Measurements from ENCODE around the gene AADACL2. TPM values are rescaled to one million over a fixed set of nuclear protein-coding genes. Genes with fewer than 3 reads are reported as not detected.
A peak's percentile ranks its signal among the peaks of the same experiment; 100 is the strongest.

Gene AADACL2
- total and polyA plus RNA-seq, 9 of the 15 experiments (the other 6 are each of a cell fraction or from before 2014, with no cell fraction given): not detected

- TF ChIP-seq, protein P1, sequence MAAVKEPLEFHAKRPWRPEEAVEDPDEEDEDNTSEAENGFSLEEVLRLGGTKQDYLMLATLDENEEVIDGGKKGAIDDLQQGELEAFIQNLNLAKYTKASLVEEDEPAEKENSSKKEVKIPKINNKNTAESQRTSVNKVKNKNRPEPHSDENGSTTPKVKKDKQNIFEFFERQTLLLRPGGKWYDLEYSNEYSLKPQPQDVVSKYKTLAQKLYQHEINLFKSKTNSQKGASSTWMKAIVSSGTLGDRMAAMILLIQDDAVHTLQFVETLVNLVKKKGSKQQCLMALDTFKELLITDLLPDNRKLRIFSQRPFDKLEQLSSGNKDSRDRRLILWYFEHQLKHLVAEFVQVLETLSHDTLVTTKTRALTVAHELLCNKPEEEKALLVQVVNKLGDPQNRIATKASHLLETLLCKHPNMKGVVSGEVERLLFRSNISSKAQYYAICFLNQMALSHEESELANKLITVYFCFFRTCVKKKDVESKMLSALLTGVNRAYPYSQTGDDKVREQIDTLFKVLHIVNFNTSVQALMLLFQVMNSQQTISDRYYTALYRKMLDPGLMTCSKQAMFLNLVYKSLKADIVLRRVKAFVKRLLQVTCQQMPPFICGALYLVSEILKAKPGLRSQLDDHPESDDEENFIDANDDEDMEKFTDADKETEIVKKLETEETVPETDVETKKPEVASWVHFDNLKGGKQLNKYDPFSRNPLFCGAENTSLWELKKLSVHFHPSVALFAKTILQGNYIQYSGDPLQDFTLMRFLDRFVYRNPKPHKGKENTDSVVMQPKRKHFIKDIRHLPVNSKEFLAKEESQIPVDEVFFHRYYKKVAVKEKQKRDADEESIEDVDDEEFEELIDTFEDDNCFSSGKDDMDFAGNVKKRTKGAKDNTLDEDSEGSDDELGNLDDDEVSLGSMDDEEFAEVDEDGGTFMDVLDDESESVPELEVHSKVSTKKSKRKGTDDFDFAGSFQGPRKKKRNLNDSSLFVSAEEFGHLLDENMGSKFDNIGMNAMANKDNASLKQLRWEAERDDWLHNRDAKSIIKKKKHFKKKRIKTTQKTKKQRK (IDR thresholded peaks at IDR 0.05; ENCODE audit: borderline replicate concordance, low read depth, low read length): no peak
- TF ChIP-seq NCOA1 (IDR thresholded peaks at IDR 0.05; ENCODE audit: low read depth) (peak; percentile 78; the same call in 1 of the 2 replicates), NFE2L1 (tag; IDR thresholded peaks at IDR 0.05; ENCODE audit: borderline replicate concordance, low read depth) (no peak), SFPQ (IDR thresholded peaks at IDR 0.05; ENCODE audit: low read depth, low read length) (no peak), SMAD1 (IDR thresholded peaks at IDR 0.05; ENCODE audit: low read depth, low read length, partially characterized antibody) (peak; percentile 59), CBX2 (IDR thresholded peaks at IDR 0.05; ENCODE audit: insufficient read depth, low read length, poor library complexity, severe bottlenecking) (no peak), ATF6 (CRISPR knock-in tag; IDR thresholded peaks at IDR 0.05) (no peak), CBFA2T2 (conservative IDR thresholded peaks at IDR 0.05) (peak; percentile 92), BMI1 (IDR thresholded peaks at IDR 0.05; ENCODE audit: low read length) (no peak), NBN (IDR thresholded peaks at IDR 0.05; ENCODE audit: low read depth) (peak; percentile 74; the same call in 1 of the 2 replicates), RBBP5 (IDR thresholded peaks at IDR 0.05; ENCODE audit: borderline replicate concordance, insufficient read depth, low read length, poor library complexity, severe bottlenecking) (no peak), ILF3 (IDR thresholded peaks at IDR 0.05; ENCODE audit: borderline replicate concordance) (0 out of 2 replicates have a peak, but pooled peaks have one; percentile 42), MECOM (CRISPR knock-in tag; IDR thresholded peaks at IDR 0.05) (no peak), MAFK (IDR thresholded peaks at IDR 0.05; ENCODE audit: low read length) (no peak), SMAD4 (CRISPR knock-in tag; conservative IDR thresholded peaks at IDR 0.05) (no peak), ZNF232 (CRISPR knock-in tag; IDR thresholded peaks at IDR 0.05) (no peak), ZNF764 (CRISPR knock-in tag; IDR thresholded peaks at IDR 0.05; ENCODE audit: low read depth) (no peak), TAF9B (IDR thresholded peaks at IDR 0.05; ENCODE audit: partially characterized antibody) (peak; percentile 42), PTTG1 (tag; IDR thresholded peaks at IDR 0.05; ENCODE audit: low read depth) (no peak), ZNF354B (CRISPR knock-in tag; IDR thresholded peaks at IDR 0.05) (peak; percentile 99), KDM2B (CRISPR knock-in tag; IDR thresholded peaks at IDR 0.05) (no peak)
Observed at GRCh38 chr3:151726016-151726415, 7.7 kb upstream of the AADACL2 start (continued).
